IPS-11a (cell line): ENCODE measurements around the gene OR7E24.
"Not testable (repeated sequence)": the region's sequence is repeated elsewhere in the genome, so short reads cannot be mapped to it uniquely, and the experiment has no call there.

ENCODE experiments used
- H3K4me3 ChIP-seq: one replicate; pipeline ENCODE4 v1.5.1; 2013; ENCODE audit warnings: low read depth, low read length, control low read depth

The OR7E24 gene

GRCh38 chr19:9250630-9251029 lies at the start of gene OR7E24:
Gene OR7E24, plus strand, starts transcription at chr19:9250930. Its CDS starts 114 bp downstream, at chr19:9251044.
- no peak within 1 kb of the TSS for H3K4me3 ChIP-seq

GRCh38 chr19:9205501-9206113 lies 45.1 kb upstream of the OR7E24 start:
- H3K4me3 ChIP-seq: no peak overlapping the region

- no peak within 1 kb of the TSS for H3K4me3 ChIP-seq
Measured at GRCh38 chr19:9219489-9219888, 31.2 kb upstream of the OR7E24 start, which contains the start of gene OR7D4. Gene OR7D4, minus strand, starts transcription at chr19:9219589. Its CDS starts 4,752 bp downstream, at chr19:9214837.

GRCh38 chr19:9251236-9251635 lies 506 bp downstream of the OR7E24 start:
- no peak overlapping the region for H3K4me3 ChIP-seq

GRCh38 chr19:9283485-9283884 lies 32.8 kb downstream of the OR7E24 start:
- H3K4me3 ChIP-seq: not testable (repeated sequence)

GRCh38 chr19:9289231-9289884 lies 38.6 kb downstream of the OR7E24 start:
- no peak overlapping the region for H3K4me3 ChIP-seq

GRCh38 chr19:9295411-9295849 lies 44.7 kb downstream of the OR7E24 start:
- H3K4me3 ChIP-seq: no peak overlapping the region

GRCh38 chr19:9296336-9296735 lies 45.6 kb downstream of the OR7E24 start:
- H3K4me3 ChIP-seq: no peak overlapping the region
